Smooth muscle cell of bladder (primary cell): ENCODE measurements around the gene ARHGAP44. TPM values are rescaled to one million over a fixed set of nuclear protein-coding genes. Genes with fewer than 3 reads are reported as not detected.

Experiments
- total RNA-seq: library from RNA; depleted of rRNA; stranded (reverse); fragments of >200 nt; gene quantifications from 2 replicates; pipeline ENCODE4 v1.2.3, GENCODE V29; 2014

ARHGAP44 gene, protein sequence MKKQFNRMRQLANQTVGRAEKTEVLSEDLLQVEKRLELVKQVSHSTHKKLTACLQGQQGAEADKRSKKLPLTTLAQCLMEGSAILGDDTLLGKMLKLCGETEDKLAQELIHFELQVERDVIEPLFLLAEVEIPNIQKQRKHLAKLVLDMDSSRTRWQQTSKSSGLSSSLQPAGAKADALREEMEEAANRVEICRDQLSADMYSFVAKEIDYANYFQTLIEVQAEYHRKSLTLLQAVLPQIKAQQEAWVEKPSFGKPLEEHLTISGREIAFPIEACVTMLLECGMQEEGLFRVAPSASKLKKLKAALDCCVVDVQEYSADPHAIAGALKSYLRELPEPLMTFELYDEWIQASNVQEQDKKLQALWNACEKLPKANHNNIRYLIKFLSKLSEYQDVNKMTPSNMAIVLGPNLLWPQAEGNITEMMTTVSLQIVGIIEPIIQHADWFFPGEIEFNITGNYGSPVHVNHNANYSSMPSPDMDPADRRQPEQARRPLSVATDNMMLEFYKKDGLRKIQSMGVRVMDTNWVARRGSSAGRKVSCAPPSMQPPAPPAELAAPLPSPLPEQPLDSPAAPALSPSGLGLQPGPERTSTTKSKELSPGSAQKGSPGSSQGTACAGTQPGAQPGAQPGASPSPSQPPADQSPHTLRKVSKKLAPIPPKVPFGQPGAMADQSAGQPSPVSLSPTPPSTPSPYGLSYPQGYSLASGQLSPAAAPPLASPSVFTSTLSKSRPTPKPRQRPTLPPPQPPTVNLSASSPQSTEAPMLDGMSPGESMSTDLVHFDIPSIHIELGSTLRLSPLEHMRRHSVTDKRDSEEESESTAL
- total RNA-seq, result 0.71 and 1.6 TPM in 2 replicates

GRCh38 chr17:12789481-12790248, at the start of gene ARHGAP44:
Gene ARHGAP44 (plus strand): TSS chr17:12789498. CDS start chr17:12789839, 341 bp downstream.

DNA sequence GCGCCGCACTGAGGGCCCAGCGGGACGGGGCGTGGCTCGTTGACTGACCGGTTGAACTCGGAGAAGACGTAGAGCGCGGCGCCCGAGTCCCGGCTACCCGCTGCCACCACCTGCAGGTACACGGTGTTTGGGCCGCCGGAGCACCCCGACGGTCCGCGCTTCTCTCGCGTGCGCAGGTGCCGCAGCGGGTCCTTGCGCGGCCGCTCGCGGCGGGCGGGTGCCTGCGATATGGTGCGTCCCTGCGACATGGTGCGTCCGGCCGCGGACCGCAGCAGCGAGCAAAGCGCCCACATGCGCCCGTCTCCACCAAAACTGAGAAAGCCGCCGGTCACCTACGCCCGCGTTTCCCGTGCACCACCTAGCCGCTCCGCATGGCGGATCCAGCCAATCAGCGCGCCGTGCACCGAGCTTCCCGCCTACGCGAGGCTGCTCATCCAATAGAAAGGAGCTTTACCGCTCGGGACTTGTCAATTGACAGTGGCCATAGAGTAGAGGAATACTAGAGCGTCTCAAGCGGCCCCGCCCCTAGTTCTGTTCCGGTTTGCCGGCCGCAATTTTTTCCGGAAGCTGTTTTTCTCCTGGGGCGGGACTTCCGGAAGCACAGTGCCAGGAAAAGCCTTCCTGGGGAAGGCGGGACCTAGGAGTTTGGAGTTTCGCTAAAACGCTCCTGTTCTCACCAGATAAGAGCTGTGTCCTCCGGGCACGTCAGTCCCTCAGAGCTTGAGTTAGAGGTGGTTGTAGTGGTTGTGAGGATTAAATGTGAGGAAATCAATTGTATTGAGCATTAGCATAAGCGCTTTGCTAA, 228.6 kb downstream of the ARHGAP44 start, which contains the start of gene ELAC2:
Gene ELAC2 (minus strand): TSS at position 373 of the 805 bp plus-strand sequence. CDS start 80 bp downstream, at position 293.

Other genes starting within 250 kb of the ARHGAP44 start
- gene MYOCD, start 123.6 kb upstream of the ARHGAP44 start, total RNA-seq, result 9.8 and 11.9 TPM in 2 replicates
- 42.7 and 50.2 TPM in 2 replicates for gene ELAC2, start 228.5 kb downstream of the ARHGAP44 start, total RNA-seq